ENCODE measurements around the gene TEAD2.

DNA sequence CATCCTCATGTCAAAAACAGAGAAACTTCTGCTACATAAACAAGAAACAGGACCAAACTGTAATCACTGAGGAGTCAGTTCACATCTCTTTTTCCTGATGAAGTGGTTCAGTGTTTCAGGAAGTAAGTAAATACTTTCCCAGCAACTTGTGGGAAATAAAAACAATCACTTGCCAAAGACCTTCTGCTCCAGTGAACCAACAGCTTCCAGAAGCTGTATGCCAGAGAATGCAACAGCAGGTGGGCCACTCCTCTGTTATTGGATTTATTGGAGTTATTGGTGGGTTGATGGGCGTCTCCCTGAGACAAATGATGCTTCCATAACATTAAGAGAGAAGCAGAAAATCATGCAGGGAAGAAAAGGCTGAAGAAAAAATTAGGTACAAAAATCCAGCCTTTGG is 47.1 kb downstream of the TEAD2 start:
- TF ChIP-seq ZNF565 (CRISPR knock-in tag; conservative IDR thresholded peaks at IDR 0.05; ENCODE audit: low read depth): no peak
- no peak for TF ChIP-seq ZNF8 (CRISPR knock-in tag; IDR thresholded peaks at IDR 0.05)
- TF ChIP-seq ISL1 (CRISPR knock-in tag; IDR thresholded peaks at IDR 0.05): no peak
- TF ChIP-seq, protein P1, sequence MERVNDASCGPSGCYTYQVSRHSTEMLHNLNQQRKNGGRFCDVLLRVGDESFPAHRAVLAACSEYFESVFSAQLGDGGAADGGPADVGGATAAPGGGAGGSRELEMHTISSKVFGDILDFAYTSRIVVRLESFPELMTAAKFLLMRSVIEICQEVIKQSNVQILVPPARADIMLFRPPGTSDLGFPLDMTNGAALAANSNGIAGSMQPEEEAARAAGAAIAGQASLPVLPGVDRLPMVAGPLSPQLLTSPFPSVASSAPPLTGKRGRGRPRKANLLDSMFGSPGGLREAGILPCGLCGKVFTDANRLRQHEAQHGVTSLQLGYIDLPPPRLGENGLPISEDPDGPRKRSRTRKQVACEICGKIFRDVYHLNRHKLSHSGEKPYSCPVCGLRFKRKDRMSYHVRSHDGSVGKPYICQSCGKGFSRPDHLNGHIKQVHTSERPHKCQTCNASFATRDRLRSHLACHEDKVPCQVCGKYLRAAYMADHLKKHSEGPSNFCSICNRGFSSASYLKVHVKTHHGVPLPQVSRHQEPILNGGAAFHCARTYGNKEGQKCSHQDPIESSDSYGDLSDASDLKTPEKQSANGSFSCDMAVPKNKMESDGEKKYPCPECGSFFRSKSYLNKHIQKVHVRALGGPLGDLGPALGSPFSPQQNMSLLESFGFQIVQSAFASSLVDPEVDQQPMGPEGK (CRISPR knock-in tag; IDR thresholded peaks at IDR 0.05; ENCODE audit: borderline replicate concordance): no peak
